Ovary (tissue), 9 donors: ENCODE measurements around the gene CNIH2. TPM values are rescaled to one million over a fixed set of nuclear protein-coding genes. Genes with fewer than 3 reads are reported as not detected.

Experiments
- DNase-seq, 5 donors: peaks; one replicate each; pipeline ENCODE4 v3.0.0-alpha.2; 2019 to 2020
- H3K27ac ChIP-seq, 2 donors: fragments of 200-600 bp; one replicate each; pipeline versions ENCODE4 v1.5.1 to v1.8.0; 2019 to 2022
- H3K27me3 ChIP-seq: fragments of 200-600 bp; one replicate; pipeline ENCODE4 v1.8.0; 2022
- H3K36me3 ChIP-seq: fragments of 200-600 bp; sonication (generic); one replicate; pipeline ENCODE4 v1.5.1; 2019
- H3K4me1 ChIP-seq: one replicate; pipeline ENCODE4 v1.8.1; 2013; ENCODE audit warnings: mild to moderate bottlenecking, moderate library complexity; ENCODE audit not compliant: insufficient read depth
- H3K4me3 ChIP-seq: fragments of 200-600 bp; sonication (generic); one replicate; pipeline ENCODE4 v1.5.1; 2017
- H3K9me3 ChIP-seq, 2 donors: fragments of 200-600 bp in 1 of 2; sonication (generic) in 1 of 2; one replicate each; pipeline versions ENCODE4 v1.5.1 to v1.8.1; 2013 to 2019; ENCODE audit warnings: mild to moderate bottlenecking in 1 of 2, moderate library complexity in 1 of 2
- EP300 ChIP-seq: sonication (generic); formaldehyde crosslinking; IDR thresholded peaks from one replicate; pipeline ENCODE4 v1.6.1; 2017; ENCODE audit warnings: antibody characterized with exemption
- POLR2A ChIP-seq: fragments of 450-650 bp; IDR thresholded peaks from one replicate; pipeline ENCODE4 v1.6.1; 2017; ENCODE audit warnings: antibody characterized with exemption, mild to moderate bottlenecking, moderate library complexity
- WGBS, 3 donors: extraction: QIAGEN DNeasy Blood & Tissue Kit in 1 of 3; methylation state at CpG; one replicate each; pipeline versions ENCODE4 v1.1.5 to v1.1.7; 2013 to 2017; 5-methylcytosine and 5-hydroxymethylcytosine counted together
- intact Hi-C, 4 donors: fragments of 100-400 bp; cut with DNase I; formaldehyde crosslinking; loops; one replicate each; pipeline versions ENCODE4 v1.11.0 to v1.15.1; 2022 to 2023
- polyA plus RNA-seq, 2 donors: library from polyadenylated mRNA; stranded (reverse); fragments of 200-250 nt in 1 of 2; fragments of 350-450 nt in 1 of 2; fragmentation: Illumina TruSeq in 1 of 2; extraction: RNeasy Lipid Tissue Mini Kit (QIAGEN cat#74804) in 1 of 2; gene quantifications; one replicate each; pipeline ENCODE4 v1.2.3, GENCODE V29; 2013 to 2014
- total RNA-seq, 7 donors: library from RNA; depleted of rRNA in 2 of 7; stranded (reverse); fragments of >200 nt in 2 of 7; fragmentation: NEBNext Ultra II Directional in 3 of 7; extraction: Animal tissue kit (Norgen Biotek cat#: 25700) in 3 of 7; gene quantifications; one replicate each; pipeline versions ENCODE4 v1.1.0 to v1.2.4, GENCODE V29; 2016 to 2023
- TF ChIP-seq, protein P1 (sequence below), 3 donors: fragments of 450-650 bp in 2 of 3; fragments of 200-600 bp in 1 of 3; IDR thresholded peaks; one replicate each; pipeline versions ENCODE4 v1.5.1 to v1.8.0; 2016 to 2022; ENCODE audit warnings: antibody characterized with exemption in 3 of 3, mild to moderate bottlenecking in 1 of 3
- donor health status: DM: no; HTN: no; CAD: no; lungs with moderate emphysema.
- donor health status: DM: no; HTN: no; CAD: no.
- donor health status: Bipolar disorder and iron deficiency.
- donor health status: DM: yes; HTN: yes; CAD: no.
- donor health status: DM: no; HTN: no; CAD: no.
- donor health status: DM: yes; HTN: yes; CAD: no.

CNIH2 gene
- total and polyA plus RNA-seq, 9 donors: 0.33 to 2.5 (median 0.65) TPM; not detected in 1

DNA sequence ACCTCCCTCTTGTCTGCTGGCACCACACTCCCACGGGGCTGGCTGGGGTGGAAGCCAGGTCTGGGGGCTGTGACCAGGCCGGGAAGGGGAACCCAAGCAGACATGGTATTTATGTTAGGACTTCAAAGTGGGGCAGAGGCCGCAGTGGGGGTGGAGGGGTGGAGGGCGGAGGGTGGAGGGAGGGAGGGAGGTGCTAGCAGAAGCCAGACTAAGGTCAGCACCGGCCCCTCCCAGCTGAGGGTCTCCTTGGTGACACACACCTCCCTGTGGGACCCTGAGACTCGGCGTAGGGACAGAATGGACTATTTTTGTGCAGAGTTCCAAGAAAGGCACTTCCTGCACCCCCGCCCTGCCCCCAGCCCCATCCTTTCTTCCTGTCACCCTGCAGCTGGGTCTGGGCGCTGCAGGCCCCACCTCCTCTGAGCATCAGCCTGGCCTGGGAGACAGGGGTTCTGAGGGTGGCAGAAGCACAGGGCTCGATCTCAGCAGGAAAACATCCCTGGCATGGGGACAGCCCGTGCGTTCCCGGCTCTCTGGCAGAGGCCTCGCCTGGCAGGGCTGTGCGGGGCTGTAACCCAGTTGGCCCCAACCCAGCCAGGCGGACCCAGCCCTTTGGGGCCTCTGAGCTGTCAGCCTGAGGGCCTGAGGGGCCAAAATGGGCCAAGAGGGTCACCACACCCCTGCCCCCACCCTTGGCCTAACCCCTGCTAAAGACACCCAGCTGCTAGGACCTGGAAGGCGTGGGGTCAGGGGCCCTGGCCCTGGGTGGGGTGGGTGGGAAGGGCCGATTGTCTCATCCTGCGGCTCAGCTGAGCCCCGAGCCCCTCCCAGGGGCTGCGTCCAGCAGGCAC lies 48.5 kb downstream of the CNIH2 start:
- no peak for TF ChIP-seq EP300
- TF ChIP-seq, protein P1, sequence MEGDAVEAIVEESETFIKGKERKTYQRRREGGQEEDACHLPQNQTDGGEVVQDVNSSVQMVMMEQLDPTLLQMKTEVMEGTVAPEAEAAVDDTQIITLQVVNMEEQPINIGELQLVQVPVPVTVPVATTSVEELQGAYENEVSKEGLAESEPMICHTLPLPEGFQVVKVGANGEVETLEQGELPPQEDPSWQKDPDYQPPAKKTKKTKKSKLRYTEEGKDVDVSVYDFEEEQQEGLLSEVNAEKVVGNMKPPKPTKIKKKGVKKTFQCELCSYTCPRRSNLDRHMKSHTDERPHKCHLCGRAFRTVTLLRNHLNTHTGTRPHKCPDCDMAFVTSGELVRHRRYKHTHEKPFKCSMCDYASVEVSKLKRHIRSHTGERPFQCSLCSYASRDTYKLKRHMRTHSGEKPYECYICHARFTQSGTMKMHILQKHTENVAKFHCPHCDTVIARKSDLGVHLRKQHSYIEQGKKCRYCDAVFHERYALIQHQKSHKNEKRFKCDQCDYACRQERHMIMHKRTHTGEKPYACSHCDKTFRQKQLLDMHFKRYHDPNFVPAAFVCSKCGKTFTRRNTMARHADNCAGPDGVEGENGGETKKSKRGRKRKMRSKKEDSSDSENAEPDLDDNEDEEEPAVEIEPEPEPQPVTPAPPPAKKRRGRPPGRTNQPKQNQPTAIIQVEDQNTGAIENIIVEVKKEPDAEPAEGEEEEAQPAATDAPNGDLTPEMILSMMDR (IDR thresholded peaks at IDR 0.05): no peak
- no peak for TF ChIP-seq POLR2A
- H3K27me3 ChIP-seq: no peaks in the 10 kb centered on the region
- peak overlapping the region in 1 of 2 donors; percentile 22 for H3K27ac ChIP-seq
- no peaks in the 10 kb centered on the region for H3K9me3 ChIP-seq
- intact Hi-C loops: no loop called here
- peak in 2 of 5 donors; percentile 24 to 66 for DNase-seq
- H3K36me3 ChIP-seq: no peaks in the 10 kb centered on the region
- peaks cover 14% of the 10 kb centered on the region for H3K4me1 ChIP-seq
- no peak overlapping the region for H3K4me3 ChIP-seq
- 31 to 40% (median 37%) methylated on average over 20 to 21 of the region's 21 CpGs for WGBS, 3 donors

DNA sequence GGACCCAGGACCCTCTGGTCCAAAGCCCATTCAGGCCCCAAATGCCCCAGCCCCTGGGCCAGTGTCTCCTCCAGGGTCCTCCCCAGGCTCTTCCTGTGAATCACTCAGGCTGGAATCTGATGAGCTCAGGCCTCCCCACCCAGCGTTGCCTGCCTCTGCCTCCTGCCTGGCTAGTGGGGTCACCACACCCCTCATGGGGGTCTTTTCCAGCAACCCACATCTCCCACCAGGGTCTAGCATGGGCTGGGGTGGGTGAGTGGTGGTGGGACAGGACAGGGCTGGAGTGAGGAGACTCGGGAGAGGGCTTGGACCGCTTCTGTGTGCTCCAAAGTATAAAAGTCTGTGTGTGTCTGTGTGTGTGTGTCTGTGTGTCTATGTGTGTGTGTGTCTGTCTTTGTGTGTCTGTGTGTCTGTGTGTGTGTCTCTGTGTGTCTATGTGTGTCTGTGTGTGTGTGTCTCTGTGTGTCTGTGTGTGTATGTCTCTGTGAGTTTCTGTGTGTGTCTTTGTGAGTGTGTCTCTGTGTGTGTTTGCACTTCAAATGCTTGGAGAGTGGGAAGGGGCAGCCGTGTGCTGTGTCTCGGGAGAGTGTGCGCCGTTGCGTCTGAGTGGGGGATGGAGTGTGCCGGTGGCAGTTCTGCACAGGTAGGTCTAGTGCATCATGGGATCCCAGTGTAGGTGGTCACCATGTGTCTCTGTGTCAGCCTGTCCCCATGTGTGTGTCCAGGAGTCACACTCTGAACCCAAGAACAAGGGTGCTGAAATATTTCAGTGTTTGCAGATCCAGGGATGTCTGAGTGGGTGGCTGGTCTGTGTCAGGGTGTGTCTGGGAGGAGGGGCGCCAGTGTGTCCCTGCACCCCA lies 49.4 kb downstream of the CNIH2 start:
- intact Hi-C loops: loop anchor here in 3 of 4 donors (1.0 kb wide), 2 partner anchors 15 to 16 kb away; no protein-coding TSS in a partner anchor
- Histone ChIP-seq H3K27me3 (no peaks in the 10 kb centered on the region), H3K27ac (peak overlapping the region in 1 of 2 donors; percentile 22), H3K4me3 (no peak overlapping the region), H3K4me1 (peaks cover 14% of the 10 kb centered on the region), H3K9me3 (no peaks in the 10 kb centered on the region), H3K36me3 (no peaks in the 10 kb centered on the region)
- TF ChIP-seq POLR2A (no peak), EP300 (no peak)
- TF ChIP-seq, protein P1 (IDR thresholded peaks at IDR 0.05): no peak
- 72 to 82% (median 80%) methylated on average over 10 of the region's 10 CpGs for WGBS, 3 donors
- DNase-seq: no peak

DNA sequence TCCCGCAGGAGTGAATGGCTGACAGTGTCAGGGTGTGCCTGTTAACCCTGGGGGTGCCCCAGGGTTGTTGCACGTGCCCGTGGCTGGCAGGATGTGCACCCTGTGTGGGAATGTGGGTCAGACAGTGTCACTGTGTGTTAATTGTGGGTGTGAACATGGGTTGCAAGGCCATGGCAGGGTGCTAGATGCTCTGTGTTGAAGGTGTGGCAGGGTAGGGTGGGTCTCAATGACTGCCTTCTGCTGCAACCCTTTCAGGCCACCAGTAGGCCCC lies 50.0 kb downstream of the CNIH2 start:
- Histone ChIP-seq H3K9me3 (no peaks in the 10 kb centered on the region), H3K27me3 (no peaks in the 10 kb centered on the region), H3K4me1 (peaks cover 14% of the 10 kb centered on the region), H3K4me3 (no peak overlapping the region), H3K36me3 (no peaks in the 10 kb centered on the region), H3K27ac (no peak overlapping the region)
- no peak for TF ChIP-seq EP300
- TF ChIP-seq, protein P1 (IDR thresholded peaks at IDR 0.05): no peak
- TF ChIP-seq POLR2A: no peak
- 66 to 72% (median 70%) methylated on average over 3 of the region's 3 CpGs for WGBS, 3 donors
- intact Hi-C loops: loop anchor here in 3 of 4 donors (1.0 kb wide), 2 partner anchors 16 to 17 kb away; no protein-coding TSS in a partner anchor
- no peak for DNase-seq

DNA sequence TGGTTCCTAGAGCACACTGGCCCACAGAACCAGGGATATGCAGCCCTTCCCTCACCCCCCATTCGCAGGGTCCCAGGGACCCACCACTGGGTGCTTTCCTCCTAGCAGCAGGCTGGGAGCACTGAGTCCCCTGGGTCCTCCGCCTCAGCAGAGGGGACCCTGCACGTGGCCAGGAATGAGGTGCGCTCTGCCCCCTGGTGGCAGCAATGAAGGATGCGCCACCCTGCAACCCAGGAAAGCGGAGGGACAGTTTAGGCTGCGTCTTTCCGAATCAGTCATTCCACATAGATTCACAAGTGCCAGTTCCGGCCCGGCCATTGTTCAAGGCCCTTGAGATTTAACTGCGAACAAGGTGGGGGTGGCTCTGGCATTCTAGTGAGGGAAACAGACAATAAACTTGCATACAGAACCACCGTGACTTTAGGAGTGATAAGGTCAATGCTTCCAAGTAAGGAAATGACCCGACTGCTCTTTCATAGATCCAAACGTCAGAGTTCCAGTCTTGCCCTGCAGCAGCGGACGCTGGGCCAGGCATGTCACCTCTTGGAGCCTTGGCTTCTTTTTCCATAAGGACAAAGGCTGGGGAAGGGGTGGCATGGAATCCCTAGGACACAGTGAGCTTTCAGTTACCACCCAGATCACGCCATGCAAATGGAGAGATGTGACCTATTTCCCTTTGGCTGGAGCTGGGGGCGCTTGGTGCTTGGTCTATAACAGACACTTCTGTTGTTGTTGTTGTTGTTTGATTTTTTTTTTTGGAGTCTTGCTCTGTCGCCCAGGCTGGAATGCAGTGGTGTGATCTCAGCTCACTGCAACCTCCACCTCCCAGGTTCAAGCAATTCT lies 50.5 kb downstream of the CNIH2 start:
- Histone ChIP-seq H3K4me1 (peaks cover 14% of the 10 kb centered on the region), H3K27me3 (no peaks in the 10 kb centered on the region), H3K27ac (no peak overlapping the region), H3K9me3 (no peaks in the 10 kb centered on the region), H3K36me3 (no peaks in the 10 kb centered on the region), H3K4me3 (no peak overlapping the region)
- intact Hi-C loops: loop anchor here in 3 of 4 donors (1.0 kb wide), 2 partner anchors 16 to 17 kb away; no protein-coding TSS in a partner anchor
- DNase-seq: peak; percentile 63 to 87 (median 78)
- TF ChIP-seq POLR2A (no peak), EP300 (no peak)
- TF ChIP-seq, protein P1 (IDR thresholded peaks at IDR 0.05): peak; percentile 86 to 96 (median 95)
- WGBS, 3 donors: 9 to 12% (median 10%) methylated on average over 17 to 19 of the region's 19 CpGs
